A673 (cell line): Measurements from ENCODE around the gene DNA2. TPM values are rescaled to one million over a fixed set of nuclear protein-coding genes. Genes with fewer than 3 reads are reported as not detected.

ENCODE experiments used
- BruUV-seq: library from RNA; stranded (reverse); fragments of 400-500 nt; replicated peaks from 2 replicates; lab custom pipeline; 2021; lab: Mats Ljungman, UMichigan
- CTCF ChIA-PET: fragments of 300-600 bp; sonication (Branson Sonifier 250); formaldehyde crosslinking; loops from one replicate; lab custom pipeline; 2022; ENCODE audit warnings: antibody characterized with exemption; lab: Charles Lee
- POLR2A ChIA-PET: fragments of 300-600 bp; sonication (Branson Sonifier 250); formaldehyde crosslinking; loops from one replicate; lab custom pipeline; 2022; ENCODE audit warnings: antibody characterized with exemption; ENCODE audit not compliant: low non-redundant PET; lab: Charles Lee
- DNase-seq: peaks from one replicate; pipeline ENCODE4 v3.0.0-alpha.2; 2015; ENCODE audit warnings: low spot score
- H3K27ac ChIP-seq: fragments of 200-600 bp; sonication (generic); 2 replicates; pipeline ENCODE4 v1.5.1; 2016; ENCODE audit warnings: mixed run types, low read depth, mild to moderate bottlenecking, mixed read lengths, antibody characterized with exemption, low read length; ENCODE audit not compliant: poor library complexity, severe bottlenecking
- H3K27me3 ChIP-seq: fragments of 200-600 bp; sonication (generic); replicated peaks from 2 replicates; pipeline ENCODE4 v1.6.1; 2017; ENCODE audit warnings: mixed run types, low read depth, mild to moderate bottlenecking, mixed read lengths, antibody characterized with exemption, low read length; ENCODE audit not compliant: insufficient read depth, poor library complexity
- H3K36me3 ChIP-seq: fragments of 200-600 bp; sonication (generic); 2 replicates; pipeline ENCODE4 v1.6.1; 2016; ENCODE audit warnings: mixed run types, mild to moderate bottlenecking, mixed read lengths, antibody characterized with exemption, low read length; ENCODE audit not compliant: insufficient read depth, poor library complexity, severe bottlenecking
- H3K4me1 ChIP-seq: fragments of 200-600 bp; sonication (generic); 2 replicates; pipeline ENCODE4 v1.6.1; 2017; ENCODE audit warnings: mixed run types, mild to moderate bottlenecking, mixed read lengths, antibody characterized with exemption, low read length; ENCODE audit not compliant: insufficient read depth, poor library complexity, severe bottlenecking
- H3K4me3 ChIP-seq: fragments of 200-600 bp; sonication (generic); 2 replicates; pipeline ENCODE4 v1.5.1; 2016; ENCODE audit warnings: low read depth, mixed run types, mild to moderate bottlenecking, mixed read lengths, low read length; ENCODE audit not compliant: poor library complexity, severe bottlenecking
- H3K9me3 ChIP-seq: fragments of 200-600 bp; sonication (generic); 2 replicates; pipeline ENCODE4 v1.6.1; 2016; ENCODE audit warnings: mixed run types, low read depth, mild to moderate bottlenecking, mixed read lengths, antibody characterized with exemption, low read length; ENCODE audit not compliant: poor library complexity, severe bottlenecking
- CTCF ChIP-seq: fragments of 300-800, 200-600 bp; sonication (generic); conservative IDR thresholded peaks from 2 replicates; pipeline ENCODE4 v1.5.1; 2017; ENCODE audit warnings: low read depth, mild to moderate bottlenecking, antibody characterized with exemption, low read length, moderate library complexity, mixed read lengths
- EZH2 ChIP-seq: fragments of 200-600 bp; sonication (generic); IDR thresholded peaks from 2 replicates; pipeline ENCODE4 v1.6.1; 2017; ENCODE audit warnings: borderline replicate concordance, low read depth, mild to moderate bottlenecking, mixed read lengths, antibody characterized with exemption, low read length; ENCODE audit not compliant: poor library complexity, severe bottlenecking
- intact Hi-C: fragments of 100-400 bp; cut with micrococcal nuclease; formaldehyde crosslinking; loops from one replicate; pipeline ENCODE4 v1.10.0; 2022; ENCODE audit not compliant: unreplicated experiment
- total RNA-seq: library from RNA; stranded (reverse); gene quantifications from 2 replicates; pipeline ENCODE4 v1.2.3, GENCODE V29; 2021

DNA2 gene
- total RNA-seq, 1 experiment from 2014 or later, result 48.7 TPM

- TF ChIP-seq CTCF (no peak), EZH2 (no peak)
- intact Hi-C loops, result no loop called here
- no peaks in the 10 kb centered on the region for H3K27me3 ChIP-seq
- DNase-seq, result no peak
- ChIA-PET POLR2A (no interaction called here), CTCF (no interaction called here)
- no peak overlapping the region for H3K27ac ChIP-seq
- no TSS peak for BruUV-seq
- no peaks in the 10 kb centered on the region for H3K4me1 ChIP-seq
- H3K4me3 ChIP-seq, result no peak overlapping the region
- H3K9me3 ChIP-seq, result no peaks in the 10 kb centered on the region
- H3K36me3 ChIP-seq, result peaks cover 51% of the 10 kb centered on the region
Measured at GRCh38 chr10:68419376-68419775, 52.4 kb downstream of the DNA2 start.

GRCh38 chr10:68408898-68409518, 62.8 kb downstream of the DNA2 start:
- Histone ChIP-seq H3K4me1 (peaks cover 6% of the 10 kb centered on the region), H3K36me3 (no peaks in the 10 kb centered on the region), H3K27ac (no peak overlapping the region), H3K27me3 (no peaks in the 10 kb centered on the region), H3K9me3 (no peaks in the 10 kb centered on the region), H3K4me3 (no peak overlapping the region)
- intact Hi-C loops, result no loop called here
- CTCF ChIA-PET, result no interaction called here
- POLR2A ChIA-PET, result no interaction called here
- TF ChIP-seq EZH2 (no peak), CTCF (no peak)
- no peak for DNase-seq
- no TSS peak for BruUV-seq

DNA sequence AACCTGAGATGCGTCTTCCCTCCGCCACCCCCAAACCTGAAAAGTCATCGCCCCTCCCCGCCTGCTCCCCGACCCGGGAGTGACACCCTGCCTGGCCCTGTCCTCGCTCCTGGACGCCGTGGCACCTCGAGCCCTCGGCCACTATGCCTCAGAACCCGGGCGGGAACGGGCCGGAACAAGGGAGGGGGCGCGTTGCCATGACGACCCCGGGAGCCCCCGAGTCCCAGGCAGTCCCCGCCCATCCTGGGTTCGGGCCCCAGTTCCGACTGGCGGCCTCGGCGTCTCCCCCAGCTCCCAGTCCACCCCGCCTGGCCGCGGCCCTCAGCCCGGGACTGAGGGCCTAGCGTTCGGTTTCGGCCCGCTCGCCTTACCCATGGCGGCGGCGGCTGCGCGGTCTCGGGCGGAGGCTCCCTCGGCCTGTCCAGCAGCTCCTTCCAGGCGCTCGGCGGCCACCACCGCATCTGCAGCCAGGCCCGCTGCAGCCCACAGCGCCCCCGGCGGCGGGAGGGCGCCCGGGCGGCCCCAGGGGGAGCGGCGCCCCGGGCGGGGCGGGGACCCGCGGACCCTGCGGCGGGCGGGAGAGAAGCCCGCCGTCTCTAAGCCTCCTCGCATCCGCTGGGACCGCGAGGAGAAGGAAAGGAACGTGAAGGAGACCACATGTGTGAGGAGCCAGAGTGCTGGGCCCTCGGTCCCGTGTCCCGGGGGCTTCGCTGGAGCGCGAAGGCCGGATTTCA, 64.8 kb downstream of the DNA2 start, which contains the start of gene RUFY2:
Gene RUFY2, minus strand, starts transcription at position 463 of the 734 bp plus-strand sequence. Its CDS starts 88 bp downstream, at position 375.
- ChIA-PET CTCF (interaction anchor here (0.5 to 0.8 kb wide), 6 partner anchors 8 to 188 kb away, joined by 3 to 7 read pairs (median 4); no protein-coding TSS in a partner anchor), POLR2A (no interaction called here)
- no peak for TF ChIP-seq EZH2
- TF ChIP-seq CTCF, result peak; percentile 26
- Histone ChIP-seq H3K27ac (peak within 1 kb of the TSS; percentile 93), H3K27me3 (no peaks in the 10 kb centered on the region), H3K4me1 (peaks cover 6% of the 10 kb centered on the region), H3K4me3 (peak within 1 kb of the TSS; percentile 87), H3K36me3 (peaks cover 4% of the 10 kb centered on the region), H3K9me3 (no peaks in the 10 kb centered on the region)
- intact Hi-C loops, result no loop called here
- peak; percentile 89 for DNase-seq
- no TSS peak for BruUV-seq
